K562 (cell line): Measurements from ENCODE around the gene KLF1. TPM values are rescaled to one million over a fixed set of nuclear protein-coding genes. Genes with fewer than 3 reads are reported as not detected.

Source experiments
- HOXB6 ChIP-seq: fragments of 250-450 bp; sonication (Bioruptor Pico); IDR thresholded peaks from 2 replicates; pipeline ENCODE4 v1.5.1; 2022; ENCODE audit warnings: mild to moderate bottlenecking, borderline replicate concordance
- LARP7 ChIP-seq: fragments of 450-650 bp; IDR thresholded peaks from 2 replicates; pipeline ENCODE4 v1.6.1; 2016
- MAFK ChIP-seq: IDR thresholded peaks from 2 replicates; pipeline ENCODE4 v1.6.1; 2011; ENCODE audit warnings: low read length, improper control_type of control experiment
- NR2C1 ChIP-seq, 2 experiments: fragments of 450-650 bp; IDR thresholded peaks; 2 replicates each; pipeline ENCODE4 v1.6.1; 2017; ENCODE audit warnings: mild to moderate bottlenecking in 2 of 2, antibody characterized with exemption in 1 of 2, inconsistent platforms in 1 of 2, missing compliant biosample characterization in 1 of 2, missing genetic modification characterization in 1 of 2
- PYGO2 ChIP-seq: fragments of 450-650 bp; IDR thresholded peaks from 2 replicates; pipeline ENCODE4 v1.6.1; 2016; ENCODE audit warnings: mild to moderate bottlenecking, missing genetic modification characterization, moderate library complexity, missing compliant biosample characterization
- RBM39 ChIP-seq: fragments of 200-400 bp; formaldehyde crosslinking; optimal IDR thresholded peaks from 2 replicates; pipeline ENCODE3; 2018; ENCODE audit warnings: low read depth, low read length
- RNF2 ChIP-seq: sonication (generic); IDR thresholded peaks from 2 replicates; pipeline ENCODE4 v1.6.1; 2016
- SETDB1 ChIP-seq: IDR thresholded peaks from one replicate; pipeline ENCODE4 v1.6.1; 2012; ENCODE audit warnings: low read length, control low read depth, inconsistent platforms
- SMAD3 ChIP-seq: fragments of 450-650 bp; formaldehyde crosslinking; conservative IDR thresholded peaks from 2 replicates; pipeline ENCODE4 v1.4.0; 2020; ENCODE audit warnings: mild to moderate bottlenecking
- SMAD4 ChIP-seq: fragments of 250-450 bp; sonication (Bioruptor Pico); conservative IDR thresholded peaks from 2 replicates; pipeline ENCODE4 v1.8.0; 2021; ENCODE audit warnings: inconsistent platforms, mild to moderate bottlenecking, moderate library complexity
- TRIM28 ChIP-seq: fragments of 450-650 bp; IDR thresholded peaks from 2 replicates; pipeline ENCODE4 v1.6.1; 2017
- ZNF23 ChIP-seq: fragments of 250-450 bp; sonication (Bioruptor Pico); IDR thresholded peaks from 2 replicates; pipeline ENCODE4 v1.4.0; 2020; ENCODE audit warnings: mild to moderate bottlenecking
- polyA plus RNA-seq, 8 experiments: library from polyadenylated mRNA; depleted of rRNA in 4 of 8; stranded (reverse) in 5 of 8; unstranded in 3 of 8; fragments of >200 nt; fragmentation: Nextera tagmentation in 2 of 8; fragmentation: Illumina TruSeq in 1 of 8; extraction: Ambion mirVana in 2 of 8; extraction: Trizol in 1 of 8; gene quantifications; 2 replicates each; pipeline versions ENCODE4 v1.2.1 to v1.2.3, GENCODE V29; 2011 to 2014; ENCODE audit warnings: inconsistent platforms in 1 of 8, missing spikeins in 1 of 8
- total RNA-seq, 7 experiments: library from RNA; depleted of rRNA in 6 of 7; stranded (reverse); fragments of >200 nt in 6 of 7; fragmentation: Illumina TruSeq in 2 of 7; extraction: Trizol in 2 of 7; gene quantifications; 2 replicates each; pipeline versions ENCODE4 v1.2.1 to v1.2.3, GENCODE V29; 2011 to 2021; ENCODE audit warnings: low replicate concordance in 1 of 7
- TF ChIP-seq, protein P1 (sequence below): fragments of 250-450 bp; sonication (Bioruptor Pico); IDR thresholded peaks from 2 replicates; pipeline ENCODE4 v1.4.0; 2020
- TF ChIP-seq, protein P2 (sequence below): fragments of 450-650 bp; conservative IDR thresholded peaks from 2 replicates; pipeline ENCODE4 v1.6.1; 2016; ENCODE audit warnings: missing genetic modification characterization, low read depth, mild to moderate bottlenecking, control low read depth, missing compliant biosample characterization

KLF1 gene
- total and polyA plus RNA-seq, 9 of the 15 experiments (the other 6 are each of a cell fraction or from before 2014, with no cell fraction given), result 8.4 to 163 (median 47.3) TPM

DNA sequence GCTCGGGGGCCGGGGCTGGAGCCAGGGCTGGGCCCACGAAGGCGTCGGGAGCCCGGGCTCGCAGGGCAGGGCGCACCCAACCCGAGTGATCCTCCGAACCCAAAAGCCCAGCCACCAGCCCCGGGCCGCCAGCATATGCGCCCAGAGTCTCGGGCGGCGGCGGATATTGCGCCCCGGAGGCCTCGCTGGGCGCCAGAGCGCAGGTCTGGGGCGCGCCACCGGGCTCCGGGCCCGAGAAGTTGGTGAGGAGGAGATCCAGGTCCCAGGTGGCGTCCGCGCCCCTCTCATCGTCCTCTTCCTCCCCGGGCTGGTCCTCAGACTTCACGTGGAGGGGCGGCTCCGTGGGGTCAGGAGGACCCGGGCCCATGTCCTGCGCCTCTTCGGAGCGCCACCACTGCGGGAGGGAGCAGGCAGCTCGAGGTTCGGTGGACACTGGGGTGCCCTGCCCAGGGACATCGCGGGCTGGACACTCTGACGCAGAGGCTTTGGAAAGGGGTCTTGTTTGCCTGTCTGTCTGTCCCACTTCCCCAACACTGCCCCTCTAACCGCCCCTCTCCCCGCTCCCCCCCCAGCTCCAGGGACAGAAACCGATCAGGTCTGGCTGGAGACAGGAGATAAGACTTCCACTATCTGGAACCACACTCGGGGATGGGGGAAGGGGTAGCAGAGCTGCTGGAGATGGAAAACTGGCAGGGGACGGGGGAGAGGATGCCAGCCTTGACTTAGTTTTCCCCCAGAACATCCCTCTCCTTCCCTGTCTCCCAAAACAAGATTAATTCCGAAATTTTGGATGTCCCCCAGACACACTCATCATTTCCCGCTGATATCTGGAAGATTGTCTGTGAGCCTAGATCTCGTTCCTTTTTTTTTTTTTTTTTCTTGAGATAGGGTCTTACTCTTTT lies 1.0 kb downstream of the KLF1 start (continued):
- TF ChIP-seq, protein P1, sequence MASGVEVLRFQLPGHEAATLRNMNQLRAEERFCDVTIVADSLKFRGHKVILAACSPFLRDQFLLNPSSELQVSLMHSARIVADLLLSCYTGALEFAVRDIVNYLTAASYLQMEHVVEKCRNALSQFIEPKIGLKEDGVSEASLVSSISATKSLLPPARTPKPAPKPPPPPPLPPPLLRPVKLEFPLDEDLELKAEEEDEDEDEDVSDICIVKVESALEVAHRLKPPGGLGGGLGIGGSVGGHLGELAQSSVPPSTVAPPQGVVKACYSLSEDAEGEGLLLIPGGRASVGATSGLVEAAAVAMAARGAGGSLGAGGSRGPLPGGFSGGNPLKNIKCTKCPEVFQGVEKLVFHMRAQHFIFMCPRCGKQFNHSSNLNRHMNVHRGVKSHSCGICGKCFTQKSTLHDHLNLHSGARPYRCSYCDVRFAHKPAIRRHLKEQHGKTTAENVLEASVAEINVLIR (CRISPR knock-in tag), result no peak
- TF ChIP-seq PYGO2 (no peak), LARP7 (no peak), TRIM28 (no peak), SETDB1 (no peak), NR2C1 (IDR thresholded peaks at IDR 0.05) (no peak), NR2C1 (tag; IDR thresholded peaks at IDR 0.05) (no peak; the same call in 1 of the 2 replicates), RNF2 (peak; percentile 84), ZNF23 (CRISPR knock-in tag) (no peak), SMAD3 (CRISPR knock-in tag) (no peak), SMAD4 (CRISPR knock-in tag) (peak; percentile 48), RBM39 (no peak), MAFK (no peak), HOXB6 (CRISPR knock-in tag) (no peak)
- TF ChIP-seq, protein P2, sequence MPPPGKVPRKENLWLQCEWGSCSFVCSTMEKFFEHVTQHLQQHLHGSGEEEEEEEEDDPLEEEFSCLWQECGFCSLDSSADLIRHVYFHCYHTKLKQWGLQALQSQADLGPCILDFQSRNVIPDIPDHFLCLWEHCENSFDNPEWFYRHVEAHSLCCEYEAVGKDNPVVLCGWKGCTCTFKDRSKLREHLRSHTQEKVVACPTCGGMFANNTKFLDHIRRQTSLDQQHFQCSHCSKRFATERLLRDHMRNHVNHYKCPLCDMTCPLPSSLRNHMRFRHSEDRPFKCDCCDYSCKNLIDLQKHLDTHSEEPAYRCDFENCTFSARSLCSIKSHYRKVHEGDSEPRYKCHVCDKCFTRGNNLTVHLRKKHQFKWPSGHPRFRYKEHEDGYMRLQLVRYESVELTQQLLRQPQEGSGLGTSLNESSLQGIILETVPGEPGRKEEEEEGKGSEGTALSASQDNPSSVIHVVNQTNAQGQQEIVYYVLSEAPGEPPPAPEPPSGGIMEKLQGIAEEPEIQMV (tag), result no peak
